Loucy (cell line): ENCODE measurements around the gene CHST2.
A peak's percentile ranks its signal among the peaks of the same experiment; 100 is the strongest.

Source experiments
- H2AFZ ChIP-seq: fragments of 200-600 bp; sonication (generic); 2 replicates; pipeline ENCODE4 v1.6.0; 2016; ENCODE audit warnings: antibody characterized with exemption, mild to moderate bottlenecking, low read length, moderate library complexity
- H3F3A ChIP-seq: fragments of 200-600 bp; 2 replicates; pipeline ENCODE4 v1.6.0; 2016; ENCODE audit warnings: antibody characterized with exemption, low read depth, mild to moderate bottlenecking
- H3K27me3 ChIP-seq: fragments of 200-600 bp; sonication (generic); 2 replicates; pipeline ENCODE4 v1.6.1; 2014; ENCODE audit warnings: low read length, mild to moderate bottlenecking; ENCODE audit not compliant: insufficient read depth, poor library complexity, severe bottlenecking
- H3K36me3 ChIP-seq: fragments of 200-600 bp; sonication (generic); 2 replicates; pipeline ENCODE4 v1.6.1; 2016; ENCODE audit warnings: low read length; ENCODE audit not compliant: insufficient read depth
- H3K4me1 ChIP-seq: fragments of 200-600 bp; sonication (generic); 2 replicates; pipeline ENCODE4 v1.5.1; 2014; ENCODE audit warnings: low read length, mild to moderate bottlenecking; ENCODE audit not compliant: insufficient read depth, poor library complexity, severe bottlenecking
- H3K4me2 ChIP-seq: fragments of 200-600 bp; sonication (generic); 2 replicates; pipeline ENCODE4 v1.6.0; 2014; ENCODE audit warnings: antibody characterized with exemption, low read length, low read depth, mild to moderate bottlenecking; ENCODE audit not compliant: poor library complexity, severe bottlenecking
- H3K4me3 ChIP-seq: fragments of 200-600 bp; sonication (generic); 2 replicates; pipeline ENCODE4 v1.5.1; 2014; ENCODE audit warnings: low read length, mild to moderate bottlenecking, mixed read lengths; ENCODE audit not compliant: poor library complexity, severe bottlenecking
- H3K79me2 ChIP-seq: fragments of 200-600 bp; sonication (generic); 2 replicates; pipeline ENCODE4 v1.6.1; 2014; ENCODE audit warnings: low read length; ENCODE audit not compliant: insufficient read depth
- H3K9ac ChIP-seq: fragments of 200-600 bp; sonication (generic); 2 replicates; pipeline ENCODE4 v1.6.0; 2014; ENCODE audit warnings: mild to moderate bottlenecking, low read depth, low read length, moderate library complexity; ENCODE audit not compliant: poor library complexity, severe bottlenecking
- H3K9me2 ChIP-seq: fragments of 200-600 bp; sonication (generic); replicated peaks from 2 replicates; pipeline ENCODE4 v1.6.1; 2016; ENCODE audit warnings: low read depth, low read length, mixed read lengths
- H3K9me3 ChIP-seq: fragments of 200-600 bp; sonication (generic); 2 replicates; pipeline ENCODE4 v1.6.1; 2014; ENCODE audit warnings: mild to moderate bottlenecking, antibody characterized with exemption, low read length, low read depth; ENCODE audit not compliant: insufficient read depth
- H4K20me1 ChIP-seq: fragments of 200-600 bp; sonication (generic); 2 replicates; pipeline ENCODE4 v1.6.0; 2014; ENCODE audit warnings: antibody characterized with exemption, low read length, mild to moderate bottlenecking; ENCODE audit not compliant: insufficient read depth, poor library complexity, severe bottlenecking
- CTCF ChIP-seq: fragments of 200-600 bp; sonication (generic); conservative IDR thresholded peaks from 2 replicates; pipeline ENCODE4 v1.5.1; 2014; ENCODE audit warnings: mild to moderate bottlenecking, antibody characterized with exemption, low read length
- EZH2phosphoT487 ChIP-seq: fragments of 200-600 bp; IDR thresholded peaks from 2 replicates; pipeline ENCODE4 v1.6.1; 2018; ENCODE audit warnings: antibody characterized with exemption, mild to moderate bottlenecking, moderate library complexity, borderline replicate concordance

Gene CHST2

GRCh38 chr3:143118630-143119008 lies 952 bp upstream of the CHST2 start:
- H3K79me2 ChIP-seq = no peaks in the 10 kb centered on the region
- H3K9ac ChIP-seq = peak overlapping the region; percentile 78
- TF ChIP-seq EZH2phosphoT487 = no peak
- no peak for TF ChIP-seq CTCF
- peaks cover 5% of the 10 kb centered on the region; the same call in 1 of the 2 replicates for H3F3A ChIP-seq
- peaks cover 7% of the 10 kb centered on the region for H3K4me1 ChIP-seq
- H3K9me3 ChIP-seq = no peaks in the 10 kb centered on the region
- H3K36me3 ChIP-seq = no peaks in the 10 kb centered on the region
- no peaks in the 10 kb centered on the region for H3K9me2 ChIP-seq
- H2AFZ ChIP-seq = peak overlapping the region; percentile 93
- peak overlapping the region; percentile 82 for H3K4me3 ChIP-seq
- H3K27me3 ChIP-seq = no peaks in the 10 kb centered on the region
- peak overlapping the region; percentile 72 for H3K4me2 ChIP-seq
- no peaks in the 10 kb centered on the region for H4K20me1 ChIP-seq

GRCh38 chr3:143119974-143120715 lies 574 bp downstream of the CHST2 start:
- H2AFZ ChIP-seq = peak overlapping the region; percentile 89
- H3K36me3 ChIP-seq = no peaks in the 10 kb centered on the region
- H3K4me2 ChIP-seq = peak overlapping the region; percentile 69
- TF ChIP-seq EZH2phosphoT487 (no peak), CTCF (peak; percentile 20; the same call in 1 of the 2 replicates)
- no peaks in the 10 kb centered on the region for H4K20me1 ChIP-seq
- H3K9me3 ChIP-seq = no peaks in the 10 kb centered on the region
- peaks cover 5% of the 10 kb centered on the region; the same call in 1 of the 2 replicates for H3F3A ChIP-seq
- peak overlapping the region; percentile 82 for H3K4me3 ChIP-seq
- H3K4me1 ChIP-seq = peaks cover 7% of the 10 kb centered on the region
- H3K79me2 ChIP-seq = no peaks in the 10 kb centered on the region
- H3K9ac ChIP-seq = peak overlapping the region; percentile 78
- H3K9me2 ChIP-seq = no peaks in the 10 kb centered on the region
- H3K27me3 ChIP-seq = no peaks in the 10 kb centered on the region

- Histone ChIP-seq H3K9me3 (no peaks in the 10 kb centered on the region), H3K4me3 (peak overlapping the region; percentile 82), H3K4me1 (peaks cover 7% of the 10 kb centered on the region), H3K9me2 (no peaks in the 10 kb centered on the region), H2AFZ (no peak overlapping the region; the same call in 1 of the 2 replicates), H3K27me3 (no peaks in the 10 kb centered on the region), H3K36me3 (no peaks in the 10 kb centered on the region), H4K20me1 (no peaks in the 10 kb centered on the region), H3F3A (peaks cover 5% of the 10 kb centered on the region; the same call in 1 of the 2 replicates), H3K79me2 (no peaks in the 10 kb centered on the region), H3K9ac (no peak overlapping the region), H3K4me2 (peak overlapping the region; percentile 69)
- TF ChIP-seq CTCF = no peak
- no peak for TF ChIP-seq EZH2phosphoT487
Measured at GRCh38 chr3:143120716-143121240, 1.2 kb downstream of the CHST2 start.
